Activated CD8-positive, alpha-beta memory T cell treated with anti-CD3 and anti-CD28 coated beads, Interleukin-2, amount 50 U/mL, for 4 hours (primary cell): ENCODE data around the gene SHMT2.

Source experiments
- DNase-seq: peaks from one replicate; pipeline ENCODE4 v3.0.0-alpha.2; 2020

Gene SHMT2

GRCh38 chr12:57229634-57230380 lies at the start of gene SHMT2:
Gene SHMT2, plus strand, starts transcription at chr12:57229711. Its CDS starts 68 bp downstream, at chr12:57229779.
- DNase-seq: peak; percentile 89

GRCh38 chr12:57180321-57180989 lies 49.1 kb upstream of the SHMT2 start:
- DNase-seq: no peak

- no peak for DNase-seq
These were observed 48.4 kb upstream of the SHMT2 start for GRCh38 chr12:57181072-57181471.

GRCh38 chr12:57181561-57182155 lies 47.9 kb upstream of the SHMT2 start:
- DNase-seq: no peak

DNA sequence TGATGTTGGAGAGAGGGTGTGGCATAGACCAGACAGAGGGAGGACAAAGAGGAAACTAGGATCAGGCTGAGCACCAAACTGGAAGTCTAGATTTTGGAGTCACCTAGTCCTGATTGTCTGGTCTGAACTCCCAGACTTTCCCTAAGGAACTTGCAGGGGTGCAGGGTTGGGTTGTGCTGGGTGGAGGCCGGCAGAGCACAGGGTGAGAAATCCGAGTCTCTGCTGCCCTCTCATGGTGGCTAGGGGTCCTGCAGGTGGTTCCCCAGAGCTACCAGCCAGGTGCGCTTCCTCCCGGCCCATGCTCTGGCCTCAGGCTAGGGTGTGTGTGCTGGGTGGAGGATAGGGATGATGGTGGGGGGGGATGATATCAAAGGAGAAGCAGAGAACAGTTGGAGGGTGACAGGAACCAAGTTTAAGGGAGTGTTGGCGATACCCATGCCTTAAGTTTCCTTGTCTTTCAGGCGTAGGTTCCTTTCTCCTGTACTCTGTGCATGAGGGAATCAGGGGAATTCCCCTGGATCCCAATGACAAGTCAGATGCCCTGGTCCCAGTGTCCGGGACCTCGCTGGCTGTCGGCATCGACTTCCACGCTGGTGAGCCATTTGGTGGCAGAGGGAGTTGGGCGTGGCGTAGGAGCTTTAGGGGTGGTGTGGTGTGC lies 46.5 kb upstream of the SHMT2 start:
- DNase-seq: peak; percentile 83

GRCh38 chr12:57183939-57184725 lies 45.4 kb upstream of the SHMT2 start:
- DNase-seq: no peak

DNA sequence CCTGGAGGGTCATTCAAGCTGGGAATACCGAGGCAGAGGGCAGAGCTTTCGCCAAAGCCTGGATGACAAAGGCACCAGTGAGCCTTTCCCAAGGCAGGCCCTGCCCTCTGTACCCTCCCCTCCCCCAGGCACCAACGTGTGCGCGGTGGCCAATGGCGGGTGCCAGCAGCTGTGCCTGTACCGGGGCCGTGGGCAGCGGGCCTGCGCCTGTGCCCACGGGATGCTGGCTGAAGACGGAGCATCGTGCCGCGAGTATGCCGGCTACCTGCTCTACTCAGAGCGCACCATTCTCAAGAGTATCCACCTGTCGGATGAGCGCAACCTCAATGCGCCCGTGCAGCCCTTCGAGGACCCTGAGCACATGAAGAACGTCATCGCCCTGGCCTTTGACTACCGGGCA lies 44.1 kb upstream of the SHMT2 start:
- DNase-seq: no peak

DNA sequence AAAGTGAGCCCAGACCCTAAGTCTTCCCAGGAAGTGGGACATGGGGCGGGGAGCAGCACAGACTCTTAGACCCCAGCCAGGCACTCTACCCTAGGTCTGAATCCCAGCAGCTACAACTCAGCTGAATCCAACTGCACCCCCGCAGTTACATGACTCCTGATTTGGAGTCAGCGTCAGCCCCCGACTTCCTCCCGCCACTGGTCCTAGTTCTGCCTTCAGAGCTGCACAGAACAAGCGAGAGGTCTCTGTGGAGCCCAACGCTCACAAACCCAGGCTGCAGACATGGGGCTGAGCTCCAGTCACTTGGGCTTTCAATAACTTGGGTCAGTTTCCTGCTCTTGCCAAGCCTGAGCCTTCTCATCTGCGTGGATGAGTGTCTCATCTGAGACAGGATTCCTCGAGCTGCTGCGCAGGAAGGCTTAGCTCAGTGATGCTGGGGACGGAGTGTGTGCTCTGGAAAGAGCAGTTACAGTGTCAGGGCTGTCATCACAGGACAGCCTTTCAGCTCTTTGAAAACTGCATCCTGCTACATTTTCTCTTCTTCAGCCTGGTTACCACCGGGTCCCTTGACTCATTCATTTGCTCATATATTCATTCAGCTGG lies 43.5 kb upstream of the SHMT2 start:
- DNase-seq: no peak

DNA sequence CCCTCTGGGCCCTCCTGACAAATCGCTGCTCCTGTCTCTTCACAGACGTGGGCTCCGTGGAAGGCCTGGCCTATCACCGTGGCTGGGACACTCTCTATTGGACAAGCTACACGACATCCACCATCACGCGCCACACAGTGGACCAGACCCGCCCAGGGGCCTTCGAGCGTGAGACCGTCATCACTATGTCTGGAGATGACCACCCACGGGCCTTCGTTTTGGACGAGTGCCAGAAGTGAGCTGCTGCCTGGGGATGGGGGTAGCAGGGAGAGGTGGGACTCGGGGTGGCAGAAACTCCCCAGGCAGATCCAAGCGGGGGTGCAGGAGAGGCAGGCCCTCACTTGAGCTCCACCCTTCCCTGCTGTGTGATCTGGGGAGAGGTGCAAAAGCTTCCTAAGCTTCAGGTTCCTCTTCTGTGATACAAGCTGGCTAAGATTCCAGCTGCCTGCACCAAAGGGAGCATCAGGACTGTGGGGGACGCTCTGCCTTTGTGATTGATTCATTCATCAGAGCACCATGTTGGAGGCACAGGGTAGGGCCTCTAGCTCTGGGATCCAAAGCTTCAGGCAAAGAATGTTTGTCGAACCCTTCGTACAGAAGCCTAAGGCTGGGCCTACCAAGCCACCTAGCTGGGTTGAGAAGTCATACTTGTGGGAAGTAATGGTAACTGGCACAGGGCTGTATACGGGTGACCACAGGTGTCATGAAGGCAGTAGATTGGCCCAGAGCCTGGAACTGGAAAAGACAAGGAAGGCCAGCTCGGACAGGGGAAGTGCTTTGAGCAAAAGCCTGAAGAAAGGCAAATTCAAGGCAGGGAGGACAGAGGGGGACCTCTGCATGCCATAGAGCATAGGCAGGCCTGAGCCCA lies 42.1 kb upstream of the SHMT2 start:
- no peak for DNase-seq

DNA sequence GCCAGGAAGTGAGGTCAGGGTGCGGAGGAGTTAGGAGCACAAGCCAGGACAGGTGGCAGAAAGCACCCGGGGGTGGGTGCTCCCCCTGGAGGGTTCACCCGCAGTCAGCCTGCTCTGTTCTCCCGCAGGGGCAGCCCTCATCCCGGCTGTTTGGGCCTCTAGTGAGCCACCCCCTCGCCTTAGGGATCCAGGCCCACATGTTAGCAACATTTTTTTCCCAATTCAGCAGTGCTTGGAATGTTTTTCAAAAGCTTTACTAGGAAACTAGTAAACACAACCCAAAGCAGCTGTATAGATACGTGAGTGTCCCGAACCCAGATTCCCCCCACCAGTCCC lies 41.5 kb upstream of the SHMT2 start:
- DNase-seq: no peak

DNA sequence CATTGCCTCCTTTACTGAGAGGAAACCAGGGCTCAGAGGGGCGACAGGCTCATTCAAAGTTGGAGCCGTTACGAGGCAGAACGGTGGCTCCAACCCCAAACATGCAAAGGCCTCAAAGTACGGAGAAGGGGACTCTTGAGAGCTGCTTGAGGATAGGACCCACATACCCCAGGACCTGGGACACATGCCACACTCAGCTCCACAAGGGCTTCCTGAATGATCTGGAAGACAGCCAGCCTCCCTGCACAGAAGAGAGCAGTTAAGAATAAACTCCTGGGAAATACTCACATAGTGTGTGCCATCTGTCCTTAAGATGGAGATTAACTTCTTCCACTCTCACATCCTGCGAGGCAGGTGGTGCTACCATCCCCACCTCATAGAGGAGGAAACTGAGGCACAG lies 39.5 kb upstream of the SHMT2 start:
- no peak for DNase-seq

GRCh38 chr12:57190821-57191220 lies 38.7 kb upstream of the SHMT2 start:
- no peak for DNase-seq

DNA sequence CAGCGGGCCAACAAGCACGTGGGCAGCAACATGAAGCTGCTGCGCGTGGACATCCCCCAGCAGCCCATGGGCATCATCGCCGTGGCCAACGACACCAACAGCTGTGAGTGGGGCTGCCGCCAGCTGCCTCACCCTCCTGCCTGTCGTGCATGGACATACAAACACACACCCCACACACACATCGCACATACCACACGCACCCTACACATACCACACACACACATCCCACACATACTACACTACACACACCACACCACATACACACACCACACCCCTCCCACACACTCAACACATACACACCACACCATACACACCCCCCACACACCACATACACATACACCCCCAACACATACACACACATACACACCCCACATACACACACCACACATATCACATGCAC lies 38.1 kb upstream of the SHMT2 start:
- no peak for DNase-seq

GRCh38 chr12:57192920-57193319 lies 36.6 kb upstream of the SHMT2 start:
- no peak for DNase-seq

- DNase-seq: no peak
These were observed 35.7 kb upstream of the SHMT2 start for GRCh38 chr12:57193706-57194245.

- no peak for DNase-seq
These were observed 35.3 kb upstream of the SHMT2 start for GRCh38 chr12:57194253-57194652.

DNA sequence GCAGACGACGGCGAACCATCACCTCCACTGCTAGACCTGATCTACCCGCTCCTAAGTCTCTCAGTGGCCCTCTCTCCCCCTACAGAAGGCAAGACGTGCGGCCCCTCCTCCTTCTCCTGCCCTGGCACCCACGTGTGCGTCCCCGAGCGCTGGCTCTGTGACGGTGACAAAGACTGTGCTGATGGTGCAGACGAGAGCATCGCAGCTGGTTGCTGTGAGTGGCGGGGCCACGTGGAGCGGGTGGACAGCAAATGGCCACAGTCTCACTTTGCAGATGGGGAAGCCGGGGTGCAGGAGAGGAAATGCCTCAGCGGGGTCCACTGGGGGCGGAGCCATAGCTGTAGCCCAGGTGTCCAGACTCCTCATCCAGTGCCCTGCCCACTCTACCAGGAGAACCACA lies 34.3 kb upstream of the SHMT2 start:
- no peak for DNase-seq

DNA sequence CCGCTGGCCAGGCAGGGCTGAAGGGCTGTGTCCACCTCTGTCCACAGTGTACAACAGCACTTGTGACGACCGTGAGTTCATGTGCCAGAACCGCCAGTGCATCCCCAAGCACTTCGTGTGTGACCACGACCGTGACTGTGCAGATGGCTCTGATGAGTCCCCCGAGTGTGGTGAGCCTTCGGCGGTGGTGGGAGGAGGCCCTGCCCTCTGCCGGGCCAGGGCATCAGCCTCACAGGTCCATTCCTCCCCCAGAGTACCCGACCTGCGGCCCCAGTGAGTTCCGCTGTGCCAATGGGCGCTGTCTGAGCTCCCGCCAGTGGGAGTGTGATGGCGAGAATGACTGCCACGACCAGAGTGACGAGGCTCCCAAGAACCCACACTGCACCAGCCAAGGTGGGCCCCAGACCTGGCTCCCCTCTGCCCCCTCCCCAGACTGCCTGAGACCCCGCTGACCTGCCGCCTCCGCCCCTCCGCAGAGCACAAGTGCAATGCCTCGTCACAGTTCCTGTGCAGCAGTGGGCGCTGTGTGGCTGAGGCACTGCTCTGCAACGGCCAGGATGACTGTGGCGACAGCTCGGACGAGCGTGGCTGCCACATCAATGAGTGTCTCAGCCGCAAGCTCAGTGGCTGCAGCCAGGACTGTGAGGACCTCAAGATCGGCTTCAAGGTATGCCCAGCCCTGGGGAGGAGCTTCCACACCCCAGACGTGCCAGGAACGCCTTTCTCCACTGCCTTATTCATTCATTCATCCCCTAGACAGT lies 33.7 kb upstream of the SHMT2 start:
- DNase-seq: no peak

- DNase-seq: no peak
These were observed 33.1 kb upstream of the SHMT2 start for GRCh38 chr12:57196439-57196838.

DNA sequence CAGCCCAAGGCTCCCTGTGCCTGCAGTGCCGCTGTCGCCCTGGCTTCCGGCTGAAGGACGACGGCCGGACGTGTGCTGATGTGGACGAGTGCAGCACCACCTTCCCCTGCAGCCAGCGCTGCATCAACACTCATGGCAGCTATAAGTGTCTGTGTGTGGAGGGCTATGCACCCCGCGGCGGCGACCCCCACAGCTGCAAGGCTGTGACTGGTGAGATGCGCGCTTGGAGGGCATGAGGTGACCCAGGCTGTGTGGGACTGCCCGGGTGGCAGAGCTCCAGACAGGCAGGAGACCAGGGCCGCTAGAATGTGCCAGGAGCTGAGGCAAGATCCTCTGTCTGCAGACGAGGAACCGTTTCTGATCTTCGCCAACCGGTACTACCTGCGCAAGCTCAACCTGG lies 32.6 kb upstream of the SHMT2 start:
- no peak for DNase-seq

DNA sequence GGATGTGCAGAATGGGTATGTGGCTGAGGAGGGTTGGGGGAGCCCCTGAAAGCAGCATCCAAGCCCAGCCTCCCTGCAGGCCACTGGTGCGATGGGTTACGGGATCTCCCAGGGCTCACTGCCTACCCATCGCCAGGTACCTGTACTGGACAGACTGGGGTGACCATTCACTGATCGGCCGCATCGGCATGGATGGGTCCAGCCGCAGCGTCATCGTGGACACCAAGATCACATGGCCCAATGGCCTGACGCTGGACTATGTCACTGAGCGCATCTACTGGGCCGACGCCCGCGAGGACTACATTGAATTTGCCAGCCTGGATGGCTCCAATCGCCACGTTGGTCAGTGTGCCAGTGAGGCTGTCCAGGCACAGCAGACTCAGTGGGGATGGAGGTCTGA lies 31.2 kb upstream of the SHMT2 start:
- no peak for DNase-seq
